CD14-positive monocyte (primary cell): ENCODE data around the gene TEF. TPM values are rescaled to one million over a fixed set of nuclear protein-coding genes. Genes with fewer than 3 reads are reported as not detected.

Source experiments
- DNase-seq, 3 donors: peaks; one replicate each; pipeline ENCODE4 v3.0.0-alpha.2; 2011 to 2022
- H2AFZ ChIP-seq: 2 replicates; pipeline ENCODE4 v1.6.0; 2012; ENCODE audit warnings: mild to moderate bottlenecking, low read depth, low read length, inconsistent platforms; ENCODE audit not compliant: insufficient read depth, poor library complexity, severe bottlenecking
- H3K27ac ChIP-seq, 2 donors: 1 replicate in 1 of 2; 2 replicates in 1 of 2; pipeline ENCODE4 v1.5.1; 2012 to 2013; ENCODE audit warnings: low read length in 2 of 2, control low read depth in 1 of 2, inconsistent platforms in 1 of 2, low read depth in 1 of 2, mild to moderate bottlenecking in 1 of 2
- H3K27me3 ChIP-seq, 2 donors: one replicate each; pipeline versions ENCODE4 v1.6.0 to v1.6.1; 2011 to 2013; ENCODE audit warnings: low read length in 2 of 2; ENCODE audit not compliant: control insufficient read depth in 2 of 2, insufficient read depth in 2 of 2
- H3K36me3 ChIP-seq, 2 donors: replicated peaks in 1 of 2; 1 replicate in 1 of 2; 2 replicates in 1 of 2; pipeline versions ENCODE4 v1.5.1 to v1.6.1; 2012 to 2013; ENCODE audit warnings: low read length in 2 of 2, control low read depth in 1 of 2, inconsistent platforms in 1 of 2, mild to moderate bottlenecking in 1 of 2; ENCODE audit not compliant: insufficient read depth in 2 of 2, control insufficient read depth in 1 of 2
- H3K4me1 ChIP-seq, 2 donors: 1 replicate in 1 of 2; 2 replicates in 1 of 2; pipeline versions ENCODE4 v1.5.1 to v1.6.1; 2012 to 2013; ENCODE audit warnings: low read length in 2 of 2, control low read depth in 1 of 2, inconsistent platforms in 1 of 2, mild to moderate bottlenecking in 1 of 2, moderate library complexity in 1 of 2; ENCODE audit not compliant: insufficient read depth in 2 of 2, control insufficient read depth in 1 of 2
- H3K4me2 ChIP-seq: replicated peaks from 2 replicates; pipeline ENCODE3; 2012; ENCODE audit warnings: low read length, moderate library complexity, mild to moderate bottlenecking; ENCODE audit not compliant: poor library complexity, severe bottlenecking; ENCODE audit errors: extremely low read depth
- H3K4me3 ChIP-seq, 3 experiments: fragments of 200-600 bp in 1 of 3; sonication (generic) in 1 of 3; replicated peaks in 1 of 3; 1 replicate in 2 of 3; 2 replicates in 1 of 3; pipeline ENCODE4 v1.5.1; 2011 to 2013; ENCODE audit warnings: low read length in 3 of 3, mild to moderate bottlenecking in 3 of 3, control low read depth in 2 of 3, low read depth in 2 of 3, inconsistent platforms in 1 of 3, moderate library complexity in 1 of 3
- H3K79me2 ChIP-seq: 2 replicates; pipeline ENCODE4 v1.6.0; 2012; ENCODE audit warnings: mild to moderate bottlenecking, control low read depth, inconsistent platforms, low read length, moderate library complexity; ENCODE audit not compliant: insufficient read depth
- H3K9ac ChIP-seq: 2 replicates; pipeline ENCODE4 v1.6.0; 2017; ENCODE audit warnings: low read length, mild to moderate bottlenecking; ENCODE audit not compliant: insufficient read depth, poor library complexity, severe bottlenecking
- H3K9me3 ChIP-seq, 2 donors: replicated peaks in 1 of 2; 1 replicate in 1 of 2; 2 replicates in 1 of 2; pipeline versions ENCODE4 v1.5.1 to v1.6.1; 2012 to 2013; ENCODE audit warnings: low read length in 2 of 2, control low read depth in 1 of 2; ENCODE audit not compliant: control insufficient read depth in 1 of 2, insufficient read depth in 1 of 2
- H4K20me1 ChIP-seq: 2 replicates; pipeline ENCODE4 v1.6.0; 2012; ENCODE audit warnings: mild to moderate bottlenecking, low read length, control low read depth, moderate library complexity; ENCODE audit not compliant: insufficient read depth
- H3K27ac Mint-ChIP-seq, 7 donors: one replicate each; pipeline ENCODE4 v1.8.0; 2020; ENCODE audit warnings: mild to moderate bottlenecking in 7 of 7, mixed read lengths in 7 of 7, moderate library complexity in 6 of 7, inconsistent platforms in 2 of 7
- H3K27me3 Mint-ChIP-seq, 3 donors: one replicate each; pipeline ENCODE4 v1.8.0; 2021 to 2022; ENCODE audit warnings: low read depth in 3 of 3, mild to moderate bottlenecking in 3 of 3, mixed read lengths in 3 of 3, moderate library complexity in 3 of 3, inconsistent platforms in 1 of 3
- H3K36me3 Mint-ChIP-seq, 2 donors: one replicate each; pipeline ENCODE4 v1.8.0; 2020; ENCODE audit warnings: mixed read lengths in 2 of 2, inconsistent platforms in 1 of 2, mild to moderate bottlenecking in 1 of 2
- H3K4me1 Mint-ChIP-seq: one replicate; pipeline ENCODE4 v1.8.0; 2020; ENCODE audit warnings: mild to moderate bottlenecking, mixed read lengths
- H3K4me3 Mint-ChIP-seq, 2 donors: one replicate each; pipeline ENCODE4 v1.8.0; 2020; ENCODE audit warnings: mild to moderate bottlenecking in 2 of 2, mixed read lengths in 2 of 2, moderate library complexity in 1 of 2
- H3K9me3 Mint-ChIP-seq, 7 donors: one replicate each; pipeline ENCODE4 v1.8.0; 2020 to 2022; ENCODE audit warnings: mixed read lengths in 7 of 7, mild to moderate bottlenecking in 6 of 7, moderate library complexity in 6 of 7, inconsistent platforms in 2 of 7
- CTCF ChIP-seq: fragments of 200-600 bp; IDR thresholded peaks from one replicate; pipeline ENCODE4 v1.8.0; 2022; ENCODE audit warnings: antibody characterized with exemption, mild to moderate bottlenecking
- WGBS: methylation state at CpG from one replicate; pipeline ENCODE4 v1.1.5; 2013; ENCODE audit warnings: missing lambda C conversion rate; ENCODE audit not compliant: insufficient coverage; 5-methylcytosine and 5-hydroxymethylcytosine counted together
- intact Hi-C, 2 donors: fragments of 100-400 bp; cut with micrococcal nuclease; formaldehyde crosslinking; loops; one replicate each; pipeline versions ENCODE4 v1.15.0 to v1.15.1; 2023
- polyA plus RNA-seq, 3 donors: library from polyadenylated mRNA; depleted of rRNA in 1 of 3; unstranded in 2 of 3; stranded (reverse) in 1 of 3; fragments of 300-500 nt in 2 of 3; fragments of >200 nt in 1 of 3; fragmentation: Illumina TruSeq in 2 of 3; gene quantifications; 1 replicate in 2 of 3; 2 replicates in 1 of 3; pipeline ENCODE4 v1.2.3, GENCODE V29; 2012 to 2021

The TEF gene
- polyA plus RNA-seq, 3 donors: 0.71 to 1.7 (median 1.1) TPM

GRCh38 chr22:41397143-41397811 is 15.5 kb downstream of the TEF start:
- no peaks in the 10 kb centered on the region for H3K27me3 ChIP-seq
- H3K27ac Mint-ChIP-seq: peak overlapping the region in 1 of 7 donors; percentile 66
- DNase-seq: no peak
- peaks cover 0 to 3% (median 1%) of the 10 kb centered on the region in 3 donors for H3K27me3 Mint-ChIP-seq
- peaks cover 0 to 19% of the 10 kb centered on the region in 2 donors for H3K36me3 ChIP-seq
- no peak overlapping the region for H3K4me3 ChIP-seq
- TF ChIP-seq CTCF: no peak
- H3K36me3 Mint-ChIP-seq: peaks cover 20 to 22% of the 10 kb centered on the region in 2 donors
- no peaks in the 10 kb centered on the region for H3K79me2 ChIP-seq
- H3K27ac ChIP-seq: no peak overlapping the region
- no peak overlapping the region for H2AFZ ChIP-seq
- WGBS: 97% methylated on average over 8 of the region's 19 CpGs
- no peak overlapping the region for H3K4me3 Mint-ChIP-seq
- H3K4me2 ChIP-seq: no peak overlapping the region
- intact Hi-C loops: no loop called here
- H3K9me3 Mint-ChIP-seq: no peaks in the 10 kb centered on the region
- H4K20me1 ChIP-seq: no peaks in the 10 kb centered on the region
- H3K9ac ChIP-seq: no peak overlapping the region
- no peaks in the 10 kb centered on the region for H3K9me3 ChIP-seq
- H3K4me1 Mint-ChIP-seq: peaks cover 2% of the 10 kb centered on the region
- H3K4me1 ChIP-seq: no peaks in the 10 kb centered on the region

- H3K79me2 ChIP-seq: no peaks in the 10 kb centered on the region
- H3K4me2 ChIP-seq: no peak overlapping the region
- peaks cover 0 to 3% (median 1%) of the 10 kb centered on the region in 3 donors for H3K27me3 Mint-ChIP-seq
- H3K4me3 ChIP-seq: no peak overlapping the region
- TF ChIP-seq CTCF: no peak
- no peak overlapping the region for H3K27ac ChIP-seq
- WGBS: no CpG with 5 or more reads among the region's 8 CpGs
- H3K9ac ChIP-seq: no peak overlapping the region
- DNase-seq: no peak
- peaks cover 20 to 22% of the 10 kb centered on the region in 2 donors for H3K36me3 Mint-ChIP-seq
- H3K4me3 Mint-ChIP-seq: no peak overlapping the region
- intact Hi-C loops: no loop called here
- H2AFZ ChIP-seq: no peak overlapping the region
- H3K9me3 ChIP-seq: no peaks in the 10 kb centered on the region
- no peak overlapping the region for H3K27ac Mint-ChIP-seq
- no peaks in the 10 kb centered on the region for H4K20me1 ChIP-seq
- peaks cover 6% of the 10 kb centered on the region for H3K4me1 Mint-ChIP-seq
- no peaks in the 10 kb centered on the region for H3K9me3 Mint-ChIP-seq
- H3K36me3 ChIP-seq: peaks cover 0 to 19% of the 10 kb centered on the region in 2 donors
- H3K4me1 ChIP-seq: no peaks in the 10 kb centered on the region
- H3K27me3 ChIP-seq: no peaks in the 10 kb centered on the region
These were observed 17.2 kb downstream of the TEF start for GRCh38 chr22:41398921-41399320.
